ENCODE measurements around the gene SEC24D.

The SEC24D gene

GRCh38 chr4:118776157-118776954, 59.6 kb downstream of the SEC24D start:
- TF ChIP-seq TAF1 (IDR thresholded peaks at IDR 0.05; ENCODE audit: borderline replicate concordance, low read depth, low read length) (no peak), POLR2AphosphoS5 (IDR thresholded peaks at IDR 0.05; ENCODE audit: low read depth, low read length) (no peak), POLR2A (IDR thresholded peaks at IDR 0.05; ENCODE audit: low read depth, low read length) (no peak)
- FAIRE-seq: no peak
- DNase-seq (ENCODE audit: insufficient read length): no peak

- no peak for DNase-seq (ENCODE audit: insufficient read length)
- TF ChIP-seq POLR2AphosphoS5 (IDR thresholded peaks at IDR 0.05; ENCODE audit: low read depth, low read length) (no peak), TAF1 (IDR thresholded peaks at IDR 0.05; ENCODE audit: borderline replicate concordance, low read depth, low read length) (no peak), POLR2A (IDR thresholded peaks at IDR 0.05; ENCODE audit: low read depth, low read length) (no peak)
- FAIRE-seq: no peak
Measured at GRCh38 chr4:118775405-118775804, 60.5 kb downstream of the SEC24D start.

- TF ChIP-seq TAF1 (IDR thresholded peaks at IDR 0.05; ENCODE audit: borderline replicate concordance, low read depth, low read length) (no peak), POLR2AphosphoS5 (IDR thresholded peaks at IDR 0.05; ENCODE audit: low read depth, low read length) (no peak), POLR2A (IDR thresholded peaks at IDR 0.05; ENCODE audit: low read depth, low read length) (no peak)
- DNase-seq (ENCODE audit: insufficient read length) (no peak), FAIRE-seq (peak; percentile 17)
Measured at GRCh38 chr4:118774989-118775388, 60.9 kb downstream of the SEC24D start.

- DNase-seq (ENCODE audit: insufficient read length) (no peak), FAIRE-seq (no peak)
- TF ChIP-seq POLR2A (IDR thresholded peaks at IDR 0.05; ENCODE audit: low read depth, low read length) (no peak), TAF1 (IDR thresholded peaks at IDR 0.05; ENCODE audit: borderline replicate concordance, low read depth, low read length) (no peak), POLR2AphosphoS5 (IDR thresholded peaks at IDR 0.05; ENCODE audit: low read depth, low read length) (no peak)
Measured at GRCh38 chr4:118774321-118774720, 61.6 kb downstream of the SEC24D start.

GRCh38 chr4:118773429-118773792, 62.5 kb downstream of the SEC24D start:
- TF ChIP-seq POLR2A (IDR thresholded peaks at IDR 0.05; ENCODE audit: low read depth, low read length) (no peak), TAF1 (IDR thresholded peaks at IDR 0.05; ENCODE audit: borderline replicate concordance, low read depth, low read length) (no peak), POLR2AphosphoS5 (IDR thresholded peaks at IDR 0.05; ENCODE audit: low read depth, low read length) (no peak)
- DNase-seq (ENCODE audit: insufficient read length): no peak
- no peak for FAIRE-seq

- TF ChIP-seq POLR2A (IDR thresholded peaks at IDR 0.05; ENCODE audit: low read depth, low read length) (no peak), TAF1 (IDR thresholded peaks at IDR 0.05; ENCODE audit: borderline replicate concordance, low read depth, low read length) (no peak), POLR2AphosphoS5 (IDR thresholded peaks at IDR 0.05; ENCODE audit: low read depth, low read length) (no peak)
- no peak for DNase-seq (ENCODE audit: insufficient read length)
- peak; percentile 17 for FAIRE-seq
Measured at GRCh38 chr4:118772767-118773428, 63.0 kb downstream of the SEC24D start.

GRCh38 chr4:118772081-118772766, 63.7 kb downstream of the SEC24D start:
- TF ChIP-seq TAF1 (IDR thresholded peaks at IDR 0.05; ENCODE audit: borderline replicate concordance, low read depth, low read length) (no peak), POLR2A (IDR thresholded peaks at IDR 0.05; ENCODE audit: low read depth, low read length) (no peak), POLR2AphosphoS5 (IDR thresholded peaks at IDR 0.05; ENCODE audit: low read depth, low read length) (no peak)
- DNase-seq (ENCODE audit: insufficient read length) (no peak), FAIRE-seq (peak; percentile 76)

GRCh38 chr4:118770741-118771187, 65.2 kb downstream of the SEC24D start:
- TF ChIP-seq POLR2A (IDR thresholded peaks at IDR 0.05; ENCODE audit: low read depth, low read length) (no peak), POLR2AphosphoS5 (IDR thresholded peaks at IDR 0.05; ENCODE audit: low read depth, low read length) (no peak), TAF1 (IDR thresholded peaks at IDR 0.05; ENCODE audit: borderline replicate concordance, low read depth, low read length) (no peak)
- DNase-seq (ENCODE audit: insufficient read length) (no peak), FAIRE-seq (no peak)

- no peak for FAIRE-seq
- no peak for TF ChIP-seq POLR2A (IDR thresholded peaks at IDR 0.05; ENCODE audit: low read depth, low read length)
- TF ChIP-seq TAF1 (IDR thresholded peaks at IDR 0.05; ENCODE audit: borderline replicate concordance, low read depth, low read length): no peak
- no peak for TF ChIP-seq POLR2AphosphoS5 (IDR thresholded peaks at IDR 0.05; ENCODE audit: low read depth, low read length)
Measured at GRCh38 chr4:118769161-118769560, 66.8 kb downstream of the SEC24D start.

GRCh38 chr4:118767109-118767508, 68.8 kb downstream of the SEC24D start:
- DNase-seq (ENCODE audit: insufficient read length) (no peak), FAIRE-seq (no peak)
- no peak for TF ChIP-seq TAF1 (IDR thresholded peaks at IDR 0.05; ENCODE audit: borderline replicate concordance, low read depth, low read length)
- TF ChIP-seq POLR2AphosphoS5 (IDR thresholded peaks at IDR 0.05; ENCODE audit: low read depth, low read length): no peak
- TF ChIP-seq POLR2A (IDR thresholded peaks at IDR 0.05; ENCODE audit: low read depth, low read length): no peak

More at GRCh38 chr4:118769161-118769560, 66.8 kb downstream of the SEC24D start:
- no peak for DNase-seq (ENCODE audit: insufficient read length)

- no peak for FAIRE-seq
- no peak for DNase-seq (ENCODE audit: insufficient read length)
- TF ChIP-seq TAF1 (IDR thresholded peaks at IDR 0.05; ENCODE audit: borderline replicate concordance, low read depth, low read length) (no peak), POLR2AphosphoS5 (IDR thresholded peaks at IDR 0.05; ENCODE audit: low read depth, low read length) (no peak)
Measured at GRCh38 chr4:118765399-118765798, 70.5 kb downstream of the SEC24D start.

Data from GM12892 (cell line).